HG02884 (cell line): ENCODE data around the gene TAT.
"Not testable (repeated sequence)": the region's sequence is repeated elsewhere in the genome, so short reads cannot be mapped to it uniquely, and the experiment has no call there.

Source experiments
- ATAC-seq: cut with Tn5 transposase; IDR thresholded peaks from one replicate; pipeline ENCODE4 v1.9.1; 2021; ENCODE audit warnings: mild to moderate bottlenecking, moderate library complexity; ENCODE audit not compliant: unreplicated experiment

Gene TAT

GRCh38 chr16:71576971-71577370, at the start of gene TAT:
TAT (minus strand) TSS chr16:71577092; CDS start chr16:71576415, 677 bp downstream.
- no peak for ATAC-seq

- no peak for ATAC-seq
Measured at GRCh38 chr16:71626018-71626857, 49.3 kb upstream of the TAT start, which contains the start of gene MARVELD3. MARVELD3 (plus strand) TSS chr16:71626184; CDS start chr16:71626230, 46 bp downstream.

DNA sequence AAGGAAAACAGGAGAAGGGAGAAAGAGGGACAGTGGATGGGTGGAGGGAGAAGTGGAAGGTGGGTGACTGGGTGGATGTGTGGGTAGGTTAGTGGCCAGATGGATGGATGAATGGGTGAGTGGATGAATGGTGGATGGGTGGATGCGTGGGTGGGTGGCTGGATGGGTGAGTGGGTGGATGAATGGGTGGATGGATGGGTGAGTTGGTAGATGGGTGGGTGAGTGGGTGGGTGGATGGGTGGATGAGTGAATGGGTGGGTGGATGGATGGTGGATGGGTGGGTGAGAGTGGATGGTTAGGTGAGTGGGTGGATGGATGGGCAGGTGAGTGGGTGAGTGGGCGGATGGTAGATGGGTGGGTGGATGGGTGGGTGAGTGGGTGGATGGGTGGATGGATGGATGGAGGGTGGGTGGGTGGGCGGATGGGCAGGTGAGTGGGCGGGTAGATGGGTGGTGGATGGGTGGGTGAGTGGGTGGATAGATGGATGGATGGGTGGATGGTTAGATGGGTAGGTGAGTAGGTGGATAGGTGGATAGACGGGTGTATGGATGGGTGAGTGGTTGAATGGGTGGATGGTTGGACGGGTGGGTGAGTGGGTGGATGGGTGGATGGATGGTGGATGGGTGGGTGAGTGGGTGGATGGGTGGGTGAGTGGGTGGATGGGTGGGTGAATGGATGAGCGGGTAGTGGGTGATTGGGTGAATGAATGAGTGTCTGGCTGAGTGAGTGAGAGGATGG, 48.4 kb upstream of the TAT start:
- ATAC-seq: no peak

- ATAC-seq: no peak
Measured at GRCh38 chr16:71623597-71623996, 46.7 kb upstream of the TAT start.

- ATAC-seq: no peak
Measured at GRCh38 chr16:71622088-71622487, 45.2 kb upstream of the TAT start.

- ATAC-seq: no peak
Measured at GRCh38 chr16:71618429-71618828, 41.5 kb upstream of the TAT start.

- ATAC-seq: not testable (repeated sequence)
Measured at GRCh38 chr16:71614956-71615355, 38.1 kb upstream of the TAT start.

DNA sequence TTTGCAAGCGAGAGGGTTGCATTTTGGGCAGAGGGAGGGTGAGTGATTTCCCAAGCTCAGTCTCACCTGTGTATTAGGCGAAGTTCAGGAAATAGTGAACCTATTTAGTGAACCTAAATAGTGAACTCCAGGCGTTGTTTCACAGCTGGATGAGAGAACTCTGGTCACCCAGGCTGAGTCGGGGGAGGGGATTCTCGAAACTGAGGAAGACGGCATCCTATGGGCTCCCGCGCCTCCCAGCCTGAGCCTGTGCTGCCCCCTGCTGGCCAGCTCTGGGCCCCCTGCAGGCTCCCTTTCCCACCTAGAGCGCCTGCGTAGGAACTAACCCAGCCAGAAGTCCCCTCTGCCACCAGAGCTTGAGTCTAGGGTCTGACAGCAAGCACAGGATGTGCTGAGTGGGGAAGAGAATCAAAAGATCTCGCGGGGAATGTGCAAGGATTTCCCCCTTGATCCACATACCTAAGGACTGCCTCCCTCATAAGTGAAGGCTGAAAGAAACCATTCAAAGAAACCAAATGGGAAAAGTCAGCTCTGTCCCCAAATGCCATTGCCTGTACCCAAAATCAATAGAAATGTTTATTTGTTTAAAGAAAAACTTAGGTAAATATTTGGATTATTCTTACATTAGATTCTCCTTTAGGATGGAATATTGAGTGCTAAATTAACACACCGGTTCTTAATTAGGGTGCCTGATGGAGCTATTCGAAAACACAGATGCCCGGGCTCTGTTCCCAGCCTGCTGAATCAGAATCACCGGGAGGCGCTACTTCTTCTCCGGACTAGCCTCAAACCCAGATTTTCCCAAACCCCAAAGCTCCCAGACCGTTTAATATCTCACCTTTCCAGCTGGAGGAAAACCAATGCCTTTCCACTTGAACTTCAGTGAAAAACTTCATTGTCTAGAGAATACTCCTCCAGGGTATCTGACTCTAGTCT, 34.3 kb upstream of the TAT start:
- ATAC-seq: no peak

DNA sequence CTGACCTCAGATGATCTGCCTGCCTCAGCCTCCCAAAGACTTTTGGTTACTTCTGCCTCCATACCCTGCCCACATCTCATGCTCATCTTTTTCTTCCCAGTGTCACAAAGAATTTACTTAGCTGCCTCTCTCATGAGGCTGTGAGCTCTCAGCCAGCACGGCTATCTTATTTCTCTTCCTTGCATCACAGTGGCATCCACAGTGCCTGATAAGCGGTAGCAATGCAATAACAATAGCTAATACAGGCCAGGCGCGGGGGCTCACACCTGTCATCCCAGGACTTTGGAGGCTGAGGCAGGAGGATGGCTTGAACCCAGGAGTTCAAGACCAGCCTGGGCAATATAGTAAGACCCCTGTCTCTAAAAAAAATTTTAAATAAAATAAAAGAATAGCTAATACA, 33.6 kb upstream of the TAT start:
- no peak for ATAC-seq

DNA sequence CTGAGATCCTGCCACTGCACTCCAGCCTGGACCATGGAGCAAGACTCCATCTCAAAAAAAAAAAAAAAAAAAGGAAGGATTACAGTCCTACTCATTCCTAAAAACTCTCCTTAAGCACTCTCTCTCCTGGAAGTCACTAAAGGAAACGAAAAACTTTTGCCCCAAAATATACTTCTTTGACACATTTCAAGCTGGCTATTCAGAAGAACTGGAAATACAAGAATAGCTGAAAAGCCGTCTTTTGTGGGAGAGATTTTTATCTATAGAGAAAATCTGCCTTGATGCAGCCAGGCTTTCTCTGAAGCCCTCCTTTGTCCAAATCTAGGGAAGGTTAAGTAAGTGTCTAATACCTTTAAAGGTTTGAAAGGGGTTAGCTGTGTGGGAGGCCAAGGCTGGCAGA, 32.2 kb upstream of the TAT start:
- ATAC-seq: no peak

GRCh38 chr16:71600822-71601221, 23.9 kb upstream of the TAT start:
- no peak for ATAC-seq

DNA sequence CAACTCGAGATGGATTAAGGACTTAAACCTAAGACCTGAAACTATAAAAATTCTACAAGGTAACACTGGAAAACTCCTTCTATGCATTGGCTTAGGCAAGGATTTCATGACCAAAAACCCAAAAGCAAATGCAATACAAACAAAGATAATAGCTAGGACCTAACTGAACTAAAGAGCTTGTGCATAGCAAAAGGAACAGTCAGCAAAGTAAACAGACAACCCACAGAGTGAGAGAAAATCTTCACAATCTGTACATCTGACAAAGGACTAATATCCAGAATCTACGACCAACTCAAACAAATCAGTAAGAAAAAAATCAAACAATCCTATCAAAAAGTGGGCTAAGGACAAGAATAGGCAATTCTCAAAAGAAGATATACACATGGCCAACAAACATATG, 21.5 kb upstream of the TAT start:
- ATAC-seq: not testable (repeated sequence)

DNA sequence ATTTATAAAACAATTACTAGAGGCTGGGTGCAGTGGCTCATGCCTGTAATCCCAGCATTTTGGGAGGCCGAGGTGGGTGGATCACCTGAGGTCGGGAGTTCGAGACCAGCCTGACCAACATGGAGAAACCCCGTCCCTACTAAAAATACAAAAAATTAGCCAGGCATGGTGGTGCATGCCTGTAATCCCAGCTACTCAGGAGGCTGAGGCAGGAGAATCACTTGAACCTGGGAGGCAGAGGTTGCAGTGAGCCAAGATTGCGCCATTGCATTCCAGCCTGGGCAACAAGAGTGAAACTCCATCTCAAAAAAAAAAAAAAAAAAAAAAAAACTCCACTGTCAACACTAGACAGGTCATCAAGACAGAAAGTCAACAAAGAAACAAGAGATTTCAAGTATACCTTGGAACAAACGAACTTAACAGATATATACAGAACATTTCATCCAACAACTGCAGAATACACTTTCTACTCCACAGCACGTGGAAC, 18.5 kb upstream of the TAT start:
- ATAC-seq: not testable (repeated sequence)

DNA sequence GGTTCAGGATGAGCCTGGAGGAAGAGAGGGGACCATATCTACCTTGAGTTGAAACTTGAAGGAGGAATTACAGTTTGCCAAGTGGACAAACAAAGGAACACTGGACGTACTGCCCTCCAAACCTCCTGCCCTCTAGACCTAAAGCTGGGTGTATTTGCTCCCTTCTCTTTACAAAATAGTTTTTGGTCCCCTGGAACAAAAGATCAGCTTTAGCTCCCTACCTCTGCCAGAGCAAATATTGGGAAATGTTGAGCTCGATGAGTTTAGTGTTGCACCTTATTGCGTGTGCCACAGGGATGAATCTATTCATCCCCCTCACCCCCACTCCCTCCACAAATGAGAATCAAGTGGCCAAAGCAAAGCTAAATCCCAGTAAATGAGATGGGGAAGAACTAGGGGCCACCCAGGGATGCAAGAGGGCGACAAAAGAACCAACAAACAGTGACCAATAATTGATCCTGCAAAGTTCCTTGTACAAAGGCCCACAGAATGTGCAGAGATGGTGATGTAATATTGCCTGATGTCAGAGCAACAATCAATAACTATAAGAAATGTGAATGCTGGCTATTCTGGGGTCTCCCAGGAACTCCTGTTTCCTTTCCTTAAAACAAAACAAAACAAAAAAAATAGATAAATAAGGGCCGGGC, 17.2 kb upstream of the TAT start:
- ATAC-seq: no peak

- no peak for ATAC-seq
Measured at GRCh38 chr16:71593048-71593999, 16.4 kb upstream of the TAT start.

DNA sequence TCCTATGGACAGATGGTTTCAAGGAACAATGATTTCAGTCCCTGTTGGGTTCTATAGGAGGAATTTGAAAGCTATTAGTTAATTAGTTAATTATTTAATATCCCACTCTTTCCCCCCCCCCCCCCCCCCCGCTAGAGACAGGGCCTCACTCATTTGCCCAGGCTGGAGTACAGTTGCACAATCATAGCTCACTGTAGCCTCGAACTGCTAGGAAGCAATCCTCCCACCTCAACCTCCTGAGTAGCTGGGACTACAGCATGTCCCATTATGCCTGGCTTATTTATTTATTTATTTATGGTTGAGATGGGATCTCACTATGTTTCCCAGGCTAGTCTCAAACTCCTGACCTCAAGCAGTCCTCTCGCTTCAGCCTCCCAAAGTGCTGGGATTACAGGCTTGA, 15.0 kb upstream of the TAT start:
- no peak for ATAC-seq

- no peak for ATAC-seq
Measured at GRCh38 chr16:71590584-71590983, 13.7 kb upstream of the TAT start.

DNA sequence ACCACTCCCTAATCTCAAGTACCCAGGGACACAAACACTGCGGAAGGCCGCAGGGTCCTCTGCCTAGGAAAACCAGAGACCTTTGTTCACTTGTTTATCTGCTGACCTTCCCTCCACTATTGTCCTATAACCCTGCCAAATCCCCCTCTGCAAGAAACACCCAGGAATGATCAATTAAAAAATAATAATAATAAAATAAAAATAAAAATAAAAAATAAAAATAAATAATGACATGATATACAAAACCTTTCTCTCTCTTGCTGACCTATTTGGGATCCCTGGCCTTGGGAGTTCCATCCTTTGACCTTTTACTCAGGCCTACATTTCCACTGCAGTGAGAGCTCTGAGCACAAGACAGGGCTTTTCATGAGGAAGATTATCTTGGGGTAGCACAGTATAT, 13.2 kb upstream of the TAT start:
- ATAC-seq: not testable (repeated sequence)

GRCh38 chr16:71589334-71589733, 12.4 kb upstream of the TAT start:
- not testable (repeated sequence) for ATAC-seq
